Activated CD8-positive, alpha-beta memory T cell treated with anti-CD3 and anti-CD28 coated beads, Interleukin-2, amount 50 U/mL, for 1 hour (primary cell): ENCODE results near the gene TSSK1B.
"Not testable (repeated sequence)": the region's sequence is repeated elsewhere in the genome, so short reads cannot be mapped to it uniquely, and the experiment has no call there.

ENCODE experiments used
- DNase-seq: peaks from one replicate; pipeline ENCODE4 v3.0.0-alpha.2; 2020; ENCODE audit errors: extremely low read depth

TSSK1B gene, protein sequence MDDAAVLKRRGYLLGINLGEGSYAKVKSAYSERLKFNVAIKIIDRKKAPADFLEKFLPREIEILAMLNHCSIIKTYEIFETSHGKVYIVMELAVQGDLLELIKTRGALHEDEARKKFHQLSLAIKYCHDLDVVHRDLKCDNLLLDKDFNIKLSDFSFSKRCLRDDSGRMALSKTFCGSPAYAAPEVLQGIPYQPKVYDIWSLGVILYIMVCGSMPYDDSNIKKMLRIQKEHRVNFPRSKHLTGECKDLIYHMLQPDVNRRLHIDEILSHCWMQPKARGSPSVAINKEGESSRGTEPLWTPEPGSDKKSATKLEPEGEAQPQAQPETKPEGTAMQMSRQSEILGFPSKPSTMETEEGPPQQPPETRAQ

DNA sequence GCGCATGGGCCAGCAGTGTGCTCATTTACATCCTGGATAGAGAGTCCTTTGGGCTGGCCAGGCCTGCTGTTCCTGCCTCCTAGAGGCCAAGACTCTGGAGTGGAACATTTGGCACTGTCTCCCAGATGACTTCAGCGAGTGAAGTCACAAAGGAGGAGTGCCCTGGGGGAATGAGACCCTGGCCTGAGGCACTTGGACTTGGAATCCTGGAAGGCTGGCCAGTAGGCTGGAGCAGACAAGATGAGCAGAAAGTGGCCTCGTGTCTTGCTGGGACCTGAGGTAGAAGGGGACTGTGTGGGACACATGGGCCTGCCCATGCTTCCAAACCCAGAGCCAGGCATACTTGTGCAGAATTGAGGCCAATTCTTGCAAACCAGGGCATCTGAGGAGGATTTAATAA, at the start of gene TSSK1B:
TSSK1B (minus strand) TSS at position 101 of the 400 bp plus-strand sequence. CDS start 150 bp downstream, outside the sequence.
- DNase-seq, result no peak

DNA sequence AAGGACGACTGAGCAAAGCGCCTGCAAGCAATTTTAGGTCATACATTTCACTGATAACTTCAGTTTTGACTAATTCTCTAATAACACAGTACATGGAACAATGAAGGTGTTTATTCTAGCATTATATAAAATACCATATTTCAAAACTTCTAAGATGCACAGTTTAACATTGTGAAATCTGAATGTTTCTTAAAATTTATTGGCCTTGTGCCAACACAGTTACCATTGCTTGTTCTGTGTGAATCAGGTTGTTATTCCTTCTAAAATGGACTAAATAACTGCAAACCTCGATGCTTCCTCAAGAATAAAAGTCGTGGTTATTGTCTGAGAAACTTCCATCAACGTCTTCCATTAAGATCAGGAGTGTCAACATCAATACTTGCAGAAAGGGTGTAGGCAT, 45.5 kb upstream of the TSSK1B start:
- DNase-seq, result no peak

DNA sequence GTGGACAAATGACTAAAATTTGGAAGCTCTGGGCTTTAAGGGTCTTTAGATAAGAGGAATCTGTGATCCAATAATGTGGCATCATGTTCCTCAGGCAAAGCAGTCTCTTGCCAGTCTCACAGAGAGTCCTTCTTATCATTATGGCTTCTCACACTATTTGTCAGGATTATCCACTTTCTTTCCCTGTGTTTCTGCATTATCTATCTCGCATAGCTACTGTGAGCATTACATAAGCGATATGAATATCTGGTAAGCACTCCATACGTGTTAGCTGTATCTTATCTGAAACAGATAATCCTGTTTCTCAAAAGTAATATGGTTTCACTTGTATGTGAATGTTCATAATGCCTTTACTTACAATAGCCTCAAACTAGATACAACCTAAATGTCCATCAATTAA, 43.9 kb upstream of the TSSK1B start:
- no peak for DNase-seq

DNA sequence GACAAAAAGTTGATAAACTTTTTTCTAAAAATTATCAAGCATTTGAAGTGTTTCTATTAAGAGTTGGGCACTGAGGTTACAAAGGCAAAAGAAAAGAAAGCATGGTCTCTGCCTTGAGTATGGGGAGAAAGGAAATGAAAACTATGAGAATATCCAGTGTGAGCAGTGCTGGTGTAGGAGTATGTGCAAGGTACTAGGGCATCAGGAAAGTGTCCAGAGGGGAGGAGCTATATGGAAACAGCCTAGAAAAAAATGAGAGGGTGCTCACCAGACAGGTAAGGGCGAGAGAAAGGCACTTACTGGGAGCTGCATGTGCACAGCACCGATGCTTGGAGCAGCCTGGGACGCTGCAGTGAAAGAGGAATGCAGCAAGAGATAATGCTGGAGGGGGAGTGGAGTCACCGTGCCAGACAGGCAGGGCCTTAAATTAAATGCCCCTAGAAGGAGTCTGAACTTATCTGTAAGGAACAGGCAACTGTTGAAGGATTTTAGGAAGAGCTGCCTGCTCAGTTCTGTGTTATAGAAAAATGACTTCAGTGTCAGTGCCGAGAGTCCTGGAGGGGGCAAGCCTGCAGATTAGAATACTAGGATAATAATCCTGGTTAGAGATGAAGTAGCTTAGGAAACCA, 39.4 kb upstream of the TSSK1B start:
- no peak for DNase-seq

DNA sequence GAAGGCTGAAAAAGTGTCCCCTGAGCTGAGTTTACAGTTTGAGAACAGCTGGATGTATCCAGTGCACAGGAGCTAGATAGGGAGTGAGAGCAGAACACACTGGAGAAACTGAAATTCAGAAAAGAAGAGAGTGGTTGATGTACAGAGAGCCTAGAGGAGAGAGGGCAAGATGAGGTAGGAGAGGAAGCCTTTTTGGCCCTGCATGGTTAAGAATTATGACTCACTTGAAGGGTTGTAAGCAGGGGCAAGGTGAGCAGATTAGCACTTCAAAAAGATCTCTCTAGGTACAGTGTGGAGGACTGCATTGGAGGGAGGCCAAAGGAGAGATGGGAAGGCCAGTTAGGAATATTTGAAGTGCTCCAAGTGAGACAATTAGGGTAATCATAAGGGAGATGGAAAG, 28.2 kb upstream of the TSSK1B start:
- DNase-seq, result no peak

DNA sequence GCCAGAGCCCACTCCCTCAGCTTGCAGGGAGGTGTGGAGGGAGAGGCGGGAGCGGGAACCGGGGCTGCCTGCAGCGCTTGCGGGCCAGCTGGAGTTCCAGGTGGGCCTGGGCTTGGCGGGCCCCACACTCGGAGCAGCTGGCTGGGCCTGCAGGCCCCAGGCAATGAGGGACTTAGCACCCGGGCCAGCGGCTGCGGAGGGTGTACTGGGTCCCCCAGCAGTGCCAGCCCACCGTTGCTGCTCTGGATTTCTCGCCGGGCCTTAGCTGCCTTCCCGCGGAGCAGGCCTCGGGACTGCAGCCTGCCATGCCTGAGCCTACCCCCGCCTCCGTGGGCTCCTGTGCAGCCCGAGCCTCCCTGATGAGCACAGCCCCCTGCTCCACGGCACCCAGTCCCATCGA, 22.3 kb upstream of the TSSK1B start:
- not testable (repeated sequence) for DNase-seq

DNA sequence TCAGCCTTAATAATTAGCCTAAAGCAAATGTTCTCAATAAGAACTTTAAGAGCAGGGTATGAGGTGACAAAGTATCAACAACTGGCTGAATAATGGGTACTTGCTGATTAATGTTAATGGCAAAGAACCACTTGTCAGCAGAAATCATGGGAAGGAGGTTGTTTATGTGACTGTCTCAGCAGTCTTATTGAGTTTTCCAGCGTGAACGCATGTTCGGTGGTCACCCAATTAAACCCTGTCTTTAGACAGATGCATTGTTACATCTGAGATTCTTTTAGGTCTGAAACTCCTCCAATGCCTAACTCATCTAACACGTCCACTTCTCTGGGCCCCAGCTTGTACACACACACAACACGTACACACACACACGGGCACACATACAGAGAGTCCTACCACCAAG, 18.2 kb upstream of the TSSK1B start:
- no peak for DNase-seq

DNA sequence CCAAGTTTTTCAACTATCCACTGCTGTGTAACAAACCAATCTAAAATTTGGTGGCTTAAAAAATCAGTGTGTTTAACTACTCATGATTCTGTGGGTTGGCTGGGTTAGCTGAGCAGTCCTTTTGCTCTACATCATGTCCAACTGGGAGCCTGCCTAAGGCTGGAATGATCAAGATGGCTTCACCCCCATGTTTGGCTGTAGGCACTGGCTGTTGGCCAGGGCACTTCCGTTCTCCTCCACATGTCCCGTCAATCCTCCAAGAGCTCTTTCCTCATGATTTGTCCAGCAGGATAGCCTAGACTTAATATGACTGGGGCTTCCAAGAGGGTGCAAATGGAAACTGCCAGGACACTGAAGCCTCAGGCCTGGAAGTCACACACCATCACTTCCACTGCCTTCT, 17.0 kb upstream of the TSSK1B start:
- no peak for DNase-seq

DNA sequence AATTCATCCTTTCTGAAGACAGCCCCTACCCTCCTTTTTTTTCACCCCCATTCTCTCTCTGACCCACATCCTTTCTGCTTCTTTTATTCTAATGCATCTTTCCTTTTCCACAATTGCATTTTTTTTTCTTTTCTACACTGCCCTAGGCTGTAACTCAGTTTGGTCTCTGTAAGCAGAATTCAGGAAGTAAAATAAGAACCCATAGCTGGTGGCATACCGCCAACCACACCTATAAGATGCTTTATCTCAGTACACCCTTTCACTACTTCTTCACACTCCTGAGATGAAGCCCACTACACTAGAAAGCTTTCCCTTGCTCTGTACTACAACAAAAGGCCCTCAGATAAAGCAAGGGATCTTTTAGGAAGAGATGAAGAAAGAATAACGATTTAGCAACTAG, 16.1 kb upstream of the TSSK1B start:
- DNase-seq, result no peak

DNA sequence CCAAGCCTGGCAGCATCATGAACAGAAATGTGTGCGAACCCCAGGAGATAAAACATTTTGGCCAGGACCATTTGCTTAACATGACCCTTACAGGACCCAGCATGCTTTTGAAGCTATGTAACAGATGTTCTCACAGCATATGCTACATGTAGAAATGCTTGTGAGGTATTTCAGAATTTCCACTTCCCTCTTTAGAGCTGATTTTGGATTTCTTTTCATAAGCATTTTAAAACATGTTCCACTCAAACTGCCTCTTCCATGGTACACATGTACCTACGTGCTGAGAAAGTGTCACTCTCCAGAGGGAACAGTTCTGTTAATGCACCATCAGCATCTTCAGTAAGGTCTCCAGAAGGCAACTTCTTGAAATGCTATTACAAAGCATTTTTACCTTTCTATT, 15.7 kb upstream of the TSSK1B start:
- DNase-seq, result no peak

DNA sequence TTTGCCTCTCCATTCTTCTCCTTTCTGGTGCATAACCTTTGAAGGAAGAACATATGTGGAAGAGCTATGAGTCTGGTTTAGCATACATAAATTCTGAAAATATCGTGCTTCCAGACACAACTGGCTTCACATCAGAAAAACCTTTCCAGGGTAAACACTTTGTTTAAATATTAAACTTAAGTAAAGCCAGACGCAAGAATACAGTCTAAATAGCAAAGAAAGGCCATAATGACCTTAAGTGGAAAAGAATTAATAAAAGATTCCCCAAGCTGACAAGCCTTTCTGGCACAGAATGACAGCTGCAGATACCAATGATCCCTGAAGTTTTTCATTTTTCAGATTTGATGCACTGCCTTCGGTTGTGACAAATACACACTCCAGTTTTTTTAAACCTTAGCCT, 13.5 kb upstream of the TSSK1B start:
- DNase-seq, result no peak

DNA sequence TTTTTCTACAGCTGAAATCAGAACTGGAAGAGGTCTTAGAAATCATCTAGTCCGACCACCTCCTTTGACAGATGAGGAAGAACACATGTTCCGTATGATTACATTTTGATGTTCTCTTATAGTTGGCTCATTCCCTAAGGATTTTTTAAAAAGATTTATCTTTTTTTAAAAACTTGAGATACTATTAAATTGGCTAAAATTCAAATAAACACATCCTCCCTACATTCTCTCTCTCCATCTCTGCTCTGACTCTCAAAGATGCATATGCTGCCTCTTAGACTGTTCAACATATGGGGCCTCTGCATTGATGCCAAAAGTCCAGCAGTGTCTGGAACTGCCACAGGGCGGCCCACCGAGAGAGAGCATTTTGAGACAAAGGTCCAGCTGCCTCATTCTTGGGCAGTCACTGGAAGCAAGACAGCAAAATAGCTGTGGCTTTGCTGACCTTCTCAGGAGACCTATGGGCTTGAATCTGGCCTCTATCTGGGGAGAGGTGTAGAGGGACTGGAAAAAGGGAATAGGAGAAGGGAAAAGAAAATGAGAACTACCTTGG, 12.8 kb upstream of the TSSK1B start:
- no peak for DNase-seq

DNA sequence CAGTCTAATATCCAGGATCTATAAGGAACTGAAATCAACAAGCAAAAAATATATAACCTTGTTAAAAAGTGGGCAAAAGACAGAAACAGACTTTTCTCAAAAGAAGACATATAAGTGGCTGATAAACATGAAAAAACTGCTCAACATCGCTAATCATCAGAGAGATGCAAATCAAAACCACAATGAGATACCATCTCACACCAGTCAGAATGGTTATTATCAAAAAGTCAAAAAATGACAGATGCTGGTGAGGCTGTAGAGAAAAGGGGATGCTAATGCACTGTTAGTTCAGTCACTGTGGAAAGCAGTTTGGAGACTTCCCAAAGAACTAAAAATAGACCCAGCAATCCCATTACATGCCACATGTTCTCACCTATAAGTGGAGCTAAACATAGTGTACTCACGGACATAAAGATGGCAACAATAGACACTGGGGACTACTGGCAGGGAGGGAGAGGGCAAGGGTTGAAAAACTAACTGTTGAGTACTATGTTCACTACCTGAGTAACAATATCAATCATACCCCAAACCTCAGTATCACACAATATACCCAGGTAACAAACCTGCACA, 11.7 kb upstream of the TSSK1B start:
- no peak for DNase-seq

DNA sequence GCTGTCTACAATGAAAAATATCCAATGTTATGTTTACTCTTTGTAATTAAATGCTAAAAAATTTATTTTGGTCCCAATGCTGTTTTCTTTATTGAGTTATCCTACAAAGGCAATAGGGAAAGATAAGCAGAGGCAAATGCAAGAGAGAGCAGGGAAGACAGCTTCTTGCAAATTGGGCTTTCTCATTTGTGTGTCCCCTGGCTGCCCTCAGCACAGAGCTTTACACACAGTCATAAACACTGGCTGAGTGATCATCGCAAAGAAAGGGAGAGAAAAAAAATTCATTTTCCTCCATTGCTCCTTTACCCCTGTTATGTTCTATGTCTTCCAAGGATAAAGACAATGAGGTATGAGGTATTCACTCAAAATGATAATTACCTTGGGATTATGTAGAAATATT, 2.3 kb upstream of the TSSK1B start:
- DNase-seq, result no peak

DNA sequence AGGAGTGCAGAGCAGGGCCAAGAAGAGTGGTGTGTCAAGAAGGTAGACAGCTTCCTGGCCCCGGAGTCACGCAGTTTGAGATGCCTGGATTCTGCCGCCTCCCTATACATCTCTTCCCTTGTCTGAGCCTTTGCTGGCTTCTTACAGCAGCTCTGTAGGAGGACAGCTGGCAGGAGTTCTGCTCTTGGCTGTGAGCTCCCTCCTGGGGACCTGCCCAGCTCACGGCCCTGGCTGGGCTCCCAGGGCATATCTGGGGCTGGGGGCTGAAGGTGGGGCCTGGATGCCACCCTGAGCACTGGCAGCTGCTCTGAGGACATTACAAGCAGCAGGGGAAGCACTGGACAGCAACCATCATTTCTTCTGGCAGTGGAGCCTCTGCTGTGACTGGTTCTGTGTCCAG, 786 bp upstream of the TSSK1B start:
- no peak for DNase-seq

DNA sequence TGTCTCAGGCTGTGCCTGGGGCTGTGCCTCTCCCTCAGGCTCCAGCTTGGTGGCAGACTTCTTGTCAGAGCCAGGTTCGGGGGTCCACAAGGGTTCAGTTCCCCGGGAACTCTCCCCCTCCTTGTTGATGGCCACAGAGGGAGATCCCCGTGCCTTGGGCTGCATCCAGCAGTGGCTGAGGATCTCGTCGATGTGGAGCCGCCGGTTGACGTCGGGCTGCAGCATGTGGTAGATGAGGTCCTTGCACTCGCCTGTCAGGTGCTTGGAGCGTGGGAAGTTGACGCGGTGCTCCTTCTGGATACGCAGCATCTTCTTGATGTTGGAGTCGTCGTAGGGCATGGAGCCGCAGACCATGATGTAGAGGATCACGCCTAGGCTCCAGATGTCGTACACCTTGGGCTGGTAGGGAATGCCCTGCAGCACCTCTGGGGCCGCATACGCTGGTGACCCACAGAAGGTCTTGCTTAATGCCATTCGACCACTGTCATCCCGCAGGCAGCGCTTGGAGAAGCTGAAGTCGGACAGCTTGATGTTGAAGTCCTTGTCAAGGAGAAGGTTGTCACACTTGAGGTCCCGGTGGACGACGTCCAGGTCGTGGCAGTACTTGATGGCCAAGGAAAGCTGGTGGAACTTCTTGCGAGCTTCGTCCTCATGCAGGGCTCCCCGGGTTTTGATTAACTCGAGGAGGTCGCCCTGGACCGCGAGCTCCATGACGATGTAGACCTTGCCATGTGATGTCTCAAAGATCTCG, 752 bp downstream of the TSSK1B start:
- no peak for DNase-seq

DNA sequence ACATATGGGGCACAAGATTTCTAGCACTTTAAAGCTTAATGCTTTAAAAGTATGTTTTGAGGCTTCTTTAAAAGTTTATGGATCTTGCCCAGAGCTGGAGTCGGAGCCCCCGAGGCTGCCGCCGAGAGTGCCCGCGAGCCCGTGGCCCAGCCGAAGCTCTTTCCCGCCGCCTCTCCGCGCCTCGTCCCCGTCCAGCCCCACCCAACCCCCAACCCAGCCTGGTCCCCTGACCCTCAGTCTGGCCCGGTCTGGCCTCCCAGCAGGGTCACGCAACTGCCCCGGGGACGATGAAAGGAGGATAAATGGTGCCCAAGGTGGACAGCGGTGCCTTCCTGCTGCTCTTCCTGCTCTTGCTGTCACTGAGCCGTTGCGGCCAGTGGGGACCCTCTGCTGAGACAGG, 1.7 kb downstream of the TSSK1B start:
- no peak for DNase-seq

DNA sequence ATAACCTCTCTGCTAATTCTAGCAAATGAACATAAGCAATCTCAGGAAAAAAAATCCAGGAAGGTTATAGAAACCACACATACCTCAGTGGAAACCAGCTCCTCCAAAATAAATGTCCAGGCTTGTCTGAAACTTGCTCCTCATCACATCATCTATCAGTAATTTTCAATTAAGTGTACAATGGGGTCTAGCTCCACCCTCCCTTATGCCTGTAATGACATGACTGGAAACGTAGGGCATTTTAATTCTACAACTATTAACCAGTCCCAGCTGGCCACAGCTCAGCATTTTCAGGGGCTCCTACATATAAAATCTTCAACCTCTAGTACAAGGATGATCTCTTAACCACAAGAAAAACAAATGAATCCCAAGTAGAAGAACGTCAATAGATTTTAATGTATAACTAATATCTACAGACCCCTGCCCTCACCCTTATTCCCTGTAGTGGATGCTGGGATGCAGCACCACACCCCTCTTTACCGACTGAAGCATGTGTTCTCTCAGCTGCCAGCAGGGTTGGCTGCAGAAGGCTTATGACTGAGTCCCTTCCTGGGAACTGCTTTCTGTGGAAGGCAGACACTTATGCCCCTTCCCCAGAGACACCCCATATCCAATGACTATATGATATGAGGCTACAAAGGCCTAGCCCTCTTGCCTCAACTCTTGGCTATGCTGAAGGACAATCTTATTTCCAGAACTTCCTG, 6.8 kb downstream of the TSSK1B start:
- no peak for DNase-seq

DNA sequence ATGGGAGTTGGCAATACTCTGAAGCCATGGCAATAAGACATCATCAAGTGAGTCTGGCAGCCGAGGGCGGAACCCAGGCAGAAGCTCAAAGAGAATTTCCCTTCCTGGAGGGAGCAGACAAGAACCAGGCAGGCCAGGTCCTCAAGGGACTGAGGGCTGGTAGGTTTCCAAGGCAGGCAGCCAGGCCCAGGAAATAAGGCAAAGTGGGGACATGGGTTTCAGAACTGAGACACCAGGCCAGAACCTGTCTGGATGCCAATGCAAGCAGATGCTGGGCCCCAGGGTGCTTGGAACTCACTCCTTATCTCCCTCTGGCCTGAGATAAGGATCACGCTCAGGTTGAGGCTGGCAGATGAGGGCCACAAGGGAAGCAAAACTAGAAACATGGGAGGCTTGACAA, 8.9 kb downstream of the TSSK1B start:
- no peak for DNase-seq

DNA sequence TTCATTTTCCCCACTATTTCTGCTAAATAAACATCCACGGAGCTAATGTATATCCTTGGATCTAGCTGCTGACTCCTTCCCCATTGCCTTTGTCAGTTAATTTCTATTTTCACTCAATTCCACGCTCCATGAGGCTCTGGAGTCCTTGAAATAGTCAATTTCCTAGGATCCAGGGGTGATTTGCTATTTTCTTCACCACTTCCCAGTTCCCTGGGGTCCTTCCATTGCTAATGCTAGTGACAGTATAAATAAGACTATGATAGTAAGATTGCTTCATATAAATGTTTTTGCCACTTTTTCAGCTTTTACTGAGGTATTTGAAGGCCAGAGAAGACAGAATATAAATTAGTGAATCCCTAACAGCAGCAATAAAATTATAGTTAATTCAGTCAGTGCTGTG, 13.1 kb downstream of the TSSK1B start:
- DNase-seq, result no peak

DNA sequence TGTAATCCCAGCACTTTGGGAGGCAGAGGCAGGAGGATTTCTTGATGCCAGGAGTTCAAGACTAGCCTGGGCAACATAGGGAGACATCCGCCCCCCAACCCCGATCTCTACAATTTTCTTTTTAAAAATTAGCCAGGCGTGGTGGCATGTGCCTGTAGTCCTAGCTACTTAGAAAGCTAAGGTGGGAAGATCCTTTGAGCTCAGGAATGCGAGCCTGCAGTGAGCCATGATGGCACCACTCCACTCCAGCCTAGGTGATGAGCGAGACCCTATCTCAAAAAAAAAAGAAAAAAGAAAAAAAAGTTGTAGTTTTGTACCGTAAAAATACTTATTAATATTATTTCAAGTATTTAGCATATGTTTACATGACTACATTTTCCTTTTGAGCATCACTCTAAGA, 29.3 kb downstream of the TSSK1B start:
- no peak for DNase-seq

DNA sequence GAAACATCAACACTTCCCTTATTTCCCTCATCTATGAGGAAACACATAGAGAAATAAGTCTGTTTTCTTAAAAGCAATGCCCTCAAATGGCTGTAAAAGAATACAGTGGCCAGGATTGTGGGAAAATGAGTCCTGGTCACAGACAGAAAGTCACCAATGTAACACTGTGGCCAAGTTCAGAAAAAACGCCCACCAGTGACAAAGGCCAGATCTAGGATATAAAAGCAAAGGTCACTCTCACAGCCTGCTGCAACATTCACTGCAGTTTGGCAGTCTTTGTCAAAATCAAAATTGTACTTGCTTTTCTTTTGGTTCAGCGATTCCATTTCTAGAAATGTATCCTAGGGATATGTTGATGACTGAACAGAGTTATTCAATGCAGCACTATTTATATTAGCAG, 30.5 kb downstream of the TSSK1B start:
- no peak for DNase-seq
